Measurements from ENCODE around the gene HLA-DOA.
A peak's percentile ranks its signal among the peaks of the same experiment; 100 is the strongest.

The HLA-DOA gene

DNA sequence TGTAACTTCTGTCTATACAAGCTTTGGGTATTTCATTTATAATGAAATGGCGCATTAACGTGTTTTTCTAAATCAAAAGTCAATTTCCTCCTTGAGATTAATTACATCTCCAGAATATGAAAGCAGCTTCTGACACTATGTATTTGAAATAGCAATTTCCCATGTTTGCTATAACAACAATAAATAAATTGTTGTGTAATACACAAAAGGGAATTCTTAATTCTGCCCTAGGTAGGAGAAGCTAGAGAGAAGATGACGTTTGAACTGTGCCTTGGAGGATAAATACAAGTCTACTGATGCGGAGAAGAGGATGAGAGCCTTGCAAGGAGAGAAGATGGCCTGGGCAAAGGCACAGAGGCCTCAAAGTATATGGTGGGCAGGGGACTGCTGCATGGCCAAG lies 7.6 kb upstream of the HLA-DOA start:
- no peak for DNase-seq (ENCODE audit: low read depth)

DNA sequence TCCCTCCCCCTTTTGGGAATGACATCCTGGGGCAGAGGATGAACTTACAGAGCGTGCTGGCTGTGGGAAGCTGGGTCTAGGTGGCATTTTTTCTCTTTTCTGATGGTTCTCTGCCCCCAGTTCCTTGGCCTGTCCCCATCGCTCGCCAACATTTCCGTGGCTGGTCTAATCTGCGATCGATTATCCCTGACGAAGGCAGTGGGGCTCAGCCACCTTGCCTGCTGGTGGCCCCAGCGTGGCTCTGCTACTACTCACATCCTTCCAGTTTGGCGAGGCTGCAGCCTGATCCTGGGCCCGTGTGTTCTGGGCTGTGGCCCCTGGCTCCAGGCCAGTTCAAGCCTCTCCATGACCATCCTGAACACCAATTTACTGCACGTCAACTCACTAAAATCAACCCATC lies 6.4 kb upstream of the HLA-DOA start:
- no peak for DNase-seq (ENCODE audit: low read depth)

DNA sequence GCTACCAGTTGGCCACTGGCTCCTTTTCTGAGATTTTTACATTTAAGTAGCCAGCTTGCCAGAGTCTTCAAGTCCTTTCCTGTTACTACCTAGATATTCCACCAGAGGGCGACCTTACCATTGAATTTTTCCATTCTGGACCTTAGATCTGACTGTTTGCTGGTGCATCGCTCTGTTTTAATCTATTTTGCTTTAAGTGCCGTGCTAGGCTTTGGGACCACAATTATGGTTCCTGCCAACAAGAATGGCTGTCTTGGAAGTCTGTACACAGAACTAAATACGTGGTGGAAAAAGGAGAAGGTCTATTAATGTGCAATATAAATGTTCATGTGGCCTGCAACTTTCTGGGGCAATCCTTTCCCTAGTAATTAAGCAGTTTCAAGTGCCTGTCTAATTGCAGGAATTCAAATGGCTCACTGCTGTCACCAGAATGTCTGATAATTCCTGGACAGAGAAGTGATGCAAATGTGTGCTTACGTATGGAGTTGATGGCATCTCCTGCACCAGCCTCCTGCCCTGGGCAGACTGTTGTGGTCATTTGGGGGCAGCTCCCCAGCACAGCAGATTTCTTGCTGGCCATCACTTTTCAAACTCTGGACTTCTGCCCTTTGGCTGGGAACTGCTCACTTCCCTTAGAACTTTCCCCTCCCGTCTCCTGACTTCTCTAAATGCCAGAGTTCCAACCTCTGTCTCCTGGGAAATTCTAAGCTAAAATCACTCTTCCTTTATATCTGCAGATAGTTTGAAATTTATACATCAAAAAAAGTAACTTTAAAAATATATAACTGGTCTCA lies 5.6 kb upstream of the HLA-DOA start:
- peak; percentile 79 for DNase-seq (ENCODE audit: low read depth)

DNA sequence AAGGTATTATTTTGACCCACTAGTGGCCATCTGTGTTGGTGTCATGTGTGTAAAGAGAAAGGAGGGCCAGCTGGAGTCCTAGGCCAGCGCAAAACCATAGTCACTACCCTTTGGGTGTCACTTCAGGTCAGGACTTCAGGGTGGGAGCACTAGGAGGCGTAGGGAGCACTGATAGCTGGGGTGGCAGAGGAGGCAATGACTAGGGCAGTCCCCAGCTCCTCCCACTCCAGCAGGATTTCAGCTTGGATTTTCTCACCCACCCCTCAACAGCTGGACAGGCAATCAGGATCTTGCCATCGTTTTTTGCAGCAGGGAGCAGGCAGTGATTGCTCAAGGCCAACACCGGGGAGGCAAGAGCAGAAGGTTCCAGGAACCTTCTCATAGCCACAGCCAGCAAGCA lies 4.2 kb upstream of the HLA-DOA start:
- DNase-seq (ENCODE audit: low read depth) = no peak

DNA sequence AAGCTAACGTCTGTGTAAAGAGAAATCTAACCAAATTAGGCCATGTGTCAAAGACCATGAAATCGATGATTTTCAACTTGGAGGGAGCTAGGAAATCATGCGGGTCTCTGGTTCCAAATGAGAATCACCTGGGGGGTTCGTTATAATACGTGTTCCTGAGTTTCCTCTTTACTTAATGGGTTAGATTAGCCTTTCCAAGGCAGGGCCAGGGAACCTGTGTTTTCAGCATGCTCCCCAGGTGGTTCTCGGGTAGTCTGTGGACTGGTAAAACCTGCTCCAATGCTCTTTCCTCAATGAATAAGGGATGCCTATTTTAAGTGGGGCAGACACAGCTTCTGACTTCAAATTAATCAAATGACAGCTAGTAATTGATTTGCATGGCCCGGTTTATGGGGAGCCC lies 965 bp upstream of the HLA-DOA start:
- no peak for DNase-seq (ENCODE audit: low read depth)

DNA sequence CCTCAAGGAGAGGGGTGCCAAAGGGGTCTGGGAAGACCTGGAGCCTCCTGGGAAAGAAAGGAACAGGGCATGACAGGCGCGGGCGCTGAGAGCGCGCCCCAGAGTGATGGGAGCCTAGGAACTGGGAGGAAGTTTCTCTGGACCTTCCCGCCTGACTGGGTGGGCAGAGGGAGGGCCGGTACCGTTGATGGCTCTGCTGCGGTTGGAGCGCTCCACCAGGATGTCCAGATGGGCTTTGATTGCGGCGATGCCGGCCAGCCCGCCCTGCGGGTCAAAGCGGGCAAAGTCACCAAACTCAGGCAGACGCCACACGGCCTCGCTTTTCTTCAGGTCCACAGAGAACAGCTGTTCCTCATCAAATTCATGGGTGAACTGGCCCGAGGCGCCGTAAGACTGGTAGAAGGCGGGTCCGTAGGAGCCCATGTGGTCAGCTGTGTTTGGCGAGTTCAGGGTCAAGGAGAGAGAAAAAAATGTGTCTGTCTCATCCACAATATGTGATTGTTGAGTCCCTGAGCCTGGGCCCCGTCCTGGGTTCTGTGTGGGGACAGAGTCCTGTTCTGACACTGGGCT lies 1.5 kb downstream of the HLA-DOA start:
- no peak for DNase-seq (ENCODE audit: low read depth)

DNA sequence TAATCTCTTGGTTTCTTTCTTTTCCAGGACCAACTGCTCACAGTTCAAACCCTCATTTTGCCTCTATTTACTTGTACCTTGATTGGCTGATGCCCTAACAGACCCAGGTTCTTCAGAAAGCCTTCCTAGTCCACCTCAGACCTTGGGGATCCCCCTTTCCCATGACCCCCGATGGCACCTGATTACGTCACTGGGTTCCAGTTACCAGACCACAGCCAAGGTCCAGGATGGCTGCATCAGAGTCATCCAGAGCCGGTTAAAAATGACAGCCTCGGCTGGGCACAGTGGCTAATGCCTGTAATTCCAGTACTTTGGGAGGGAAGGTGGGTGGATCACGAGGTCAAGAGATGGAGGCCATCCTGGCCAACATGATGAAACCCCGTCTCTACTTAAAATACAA lies 4.5 kb downstream of the HLA-DOA start:
- DNase-seq (ENCODE audit: low read depth) = no peak

DNA sequence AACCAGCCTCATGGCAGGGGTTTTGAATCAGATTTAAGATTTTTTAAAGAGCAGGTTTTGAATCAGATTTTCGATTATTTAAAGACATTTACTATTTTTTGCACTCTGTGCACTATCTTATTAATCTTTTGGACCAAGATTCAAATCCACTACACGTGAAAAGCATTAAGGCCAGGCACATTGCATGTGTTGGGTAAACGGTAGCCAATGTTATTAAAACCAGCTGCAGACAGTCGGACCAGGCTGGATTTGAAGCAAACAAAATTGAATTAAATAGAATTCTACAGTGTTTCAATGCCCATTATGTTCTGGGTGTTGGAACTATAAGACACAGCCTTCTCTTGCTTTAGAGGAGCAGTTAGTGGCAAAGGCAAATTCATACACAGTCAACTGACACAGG lies 7.7 kb downstream of the HLA-DOA start:
- DNase-seq (ENCODE audit: low read depth) = no peak

DNA sequence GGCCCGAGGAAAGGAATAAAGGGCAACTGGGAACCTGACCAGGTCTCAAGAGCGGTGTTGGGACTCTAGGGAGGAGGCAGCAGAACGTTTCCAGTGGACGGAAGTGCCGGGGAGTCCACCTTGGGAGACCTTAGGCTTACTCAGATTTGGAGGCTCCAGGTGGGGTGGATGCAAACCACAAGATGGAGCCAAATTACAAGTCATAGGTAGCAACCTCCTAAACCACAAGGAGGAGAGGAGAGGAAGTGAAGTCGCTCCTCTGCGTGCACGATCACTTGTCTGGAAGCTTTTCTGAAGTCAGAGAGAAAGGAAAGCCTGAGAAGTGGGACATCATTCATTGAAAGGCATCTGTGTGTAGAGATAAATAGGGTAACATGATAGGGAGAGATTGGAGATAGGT lies 9.3 kb downstream of the HLA-DOA start:
- peak; percentile 32 for DNase-seq (ENCODE audit: low read depth)

DNA sequence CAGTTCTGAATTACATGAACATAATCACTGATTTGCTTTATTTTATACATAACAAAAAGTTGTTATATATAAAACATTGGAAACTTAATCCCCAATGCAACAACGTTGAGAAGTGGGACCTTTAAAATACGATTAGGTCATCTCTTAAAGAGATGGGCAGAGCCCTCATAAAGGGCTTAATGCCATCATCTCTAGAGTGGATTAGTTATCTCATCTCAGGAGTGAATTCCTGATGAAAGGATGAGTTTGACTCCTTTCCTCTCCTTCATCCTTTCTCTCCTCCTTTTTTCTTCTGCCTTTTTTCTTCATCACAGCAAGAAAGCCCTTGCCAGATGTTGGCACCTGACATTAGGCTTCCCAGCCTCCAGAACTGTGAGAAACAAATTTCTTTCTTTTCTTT lies 13.9 kb downstream of the HLA-DOA start:
- DNase-seq (ENCODE audit: low read depth) = no peak

DNA sequence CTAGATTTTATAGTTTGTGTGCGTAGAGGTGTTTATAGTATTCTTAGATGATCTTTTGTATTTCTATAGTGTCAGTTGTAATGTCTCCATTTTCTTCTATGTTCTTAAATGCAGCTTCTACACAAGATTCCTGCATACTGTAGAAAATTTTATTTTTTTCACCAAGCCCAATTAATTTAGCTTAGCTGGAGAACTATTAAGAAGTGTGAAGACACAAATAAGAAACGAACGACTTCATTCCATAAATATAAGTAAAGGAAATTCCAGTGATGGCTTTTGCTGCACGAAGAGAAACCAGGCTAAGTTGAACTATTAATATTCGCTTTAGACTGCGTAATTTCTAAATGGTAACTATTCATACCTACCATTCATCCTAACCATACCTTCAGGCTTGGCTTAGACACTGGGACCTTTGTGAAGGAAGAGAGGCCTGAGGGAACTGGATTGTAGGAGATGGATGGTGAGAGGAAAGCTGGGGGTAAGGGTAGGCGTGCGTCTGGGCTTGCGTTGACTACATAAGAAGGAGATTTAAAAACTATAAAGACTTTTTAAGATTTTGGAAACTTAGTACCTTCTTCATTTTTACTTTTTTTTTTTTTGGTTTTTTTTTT lies 15.9 kb downstream of the HLA-DOA start:
- DNase-seq (ENCODE audit: low read depth) = no peak

DNA sequence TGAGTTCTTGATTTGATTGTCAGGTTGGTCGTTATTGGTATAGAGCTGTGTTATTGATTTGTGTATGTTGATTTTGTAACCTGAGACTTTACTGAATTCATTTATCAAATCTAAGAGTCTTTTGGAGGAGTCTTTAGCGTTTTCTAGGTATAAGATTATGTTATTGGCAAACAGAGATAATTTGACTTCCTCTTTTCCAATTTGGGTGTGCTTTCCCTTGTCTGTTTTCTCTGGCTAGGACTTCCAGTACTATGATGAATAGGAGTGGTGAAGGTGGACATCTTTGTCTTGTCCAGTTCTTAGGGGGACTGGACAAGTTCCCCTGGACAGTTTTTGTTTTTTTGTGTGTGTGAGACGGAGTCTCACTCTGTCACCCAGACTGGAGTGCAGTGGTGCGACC lies 17.4 kb downstream of the HLA-DOA start:
- no peak for DNase-seq (ENCODE audit: low read depth)

DNA sequence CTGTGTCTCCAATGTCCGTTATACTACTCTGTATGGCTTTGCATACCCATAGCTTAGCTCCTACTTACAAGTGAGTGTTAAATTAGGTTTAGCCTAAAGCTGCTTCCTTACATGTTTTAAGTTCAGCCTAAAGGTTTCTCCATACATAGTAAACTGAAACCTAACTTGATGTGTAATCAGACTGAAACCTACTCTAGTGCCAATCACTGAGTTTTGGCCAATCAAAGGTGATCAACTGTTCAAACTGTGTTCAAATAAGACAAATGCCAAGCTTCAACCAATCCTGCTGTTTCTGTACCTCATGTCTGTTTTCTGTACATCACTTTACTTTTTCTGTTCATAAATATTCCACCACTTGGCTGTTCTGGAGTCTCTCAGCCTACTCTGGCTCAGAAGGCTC lies 20.0 kb downstream of the HLA-DOA start:
- no peak for DNase-seq (ENCODE audit: low read depth)

DNA sequence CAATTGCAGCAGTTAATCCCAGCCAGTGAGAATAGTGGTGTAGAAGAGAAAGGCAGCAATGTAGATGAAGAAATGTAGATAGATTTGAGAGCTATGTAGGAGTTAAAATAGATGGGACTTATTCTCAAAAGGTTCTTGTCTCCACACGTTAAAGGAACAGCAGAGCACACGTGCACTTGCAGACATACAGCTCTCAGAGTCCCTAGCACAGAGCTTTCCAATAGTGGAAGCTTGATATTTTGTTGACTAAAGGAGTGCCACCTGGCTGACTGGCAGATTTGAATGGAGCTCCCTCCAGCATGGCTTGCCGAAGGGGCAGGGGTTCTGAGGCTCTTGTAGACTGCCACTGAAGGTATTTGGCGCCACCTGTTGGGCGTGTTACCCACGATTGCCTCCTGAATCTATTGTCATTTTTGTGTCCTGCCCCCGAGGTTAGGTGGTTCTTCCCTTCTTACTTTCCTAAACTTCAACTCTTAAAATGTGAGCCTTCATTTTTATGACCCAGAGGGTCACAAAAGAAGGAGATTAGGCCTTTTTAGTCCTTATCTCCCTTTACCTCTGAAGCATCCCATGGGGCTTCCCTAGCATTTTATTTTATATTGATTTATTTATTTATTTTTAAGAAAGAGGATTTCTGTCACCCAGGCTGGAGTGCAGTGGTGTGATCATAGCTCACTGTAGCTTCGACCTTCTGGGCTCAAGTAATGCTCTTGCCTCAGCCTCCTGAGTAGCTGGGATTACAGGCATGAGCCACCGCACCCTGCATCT lies 24.6 kb downstream of the HLA-DOA start:
- DNase-seq (ENCODE audit: low read depth) = peak; percentile 87

DNA sequence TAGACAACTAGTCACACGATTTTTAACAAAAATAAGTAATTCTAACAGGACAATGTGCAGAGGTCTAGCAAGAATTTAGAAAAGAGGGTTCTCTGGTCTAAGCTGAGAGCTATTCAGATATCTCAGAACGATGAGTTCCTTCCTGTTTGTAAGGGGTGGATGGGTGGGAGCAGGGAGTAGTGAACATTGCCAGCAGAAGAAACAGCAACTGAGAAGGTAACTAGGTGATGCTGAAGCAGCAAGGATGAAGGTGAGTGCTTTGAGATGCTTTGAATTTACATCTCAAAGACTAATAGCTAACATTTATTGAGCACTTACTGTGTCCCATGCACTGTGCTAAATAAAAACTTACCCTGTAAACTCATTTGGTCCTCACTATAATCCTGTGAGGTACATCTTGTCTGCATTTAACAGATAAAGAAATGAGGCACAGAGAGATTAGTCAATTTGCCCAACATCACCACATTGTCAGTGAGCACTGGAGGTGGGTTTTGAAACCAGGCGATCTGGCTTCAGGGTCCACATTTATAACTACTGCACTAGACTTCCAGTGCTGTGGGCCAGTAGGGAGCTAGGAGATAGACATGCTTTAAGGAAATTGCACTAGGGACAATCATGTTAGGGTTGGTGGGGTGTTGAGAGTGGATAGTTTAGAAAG lies 25.3 kb downstream of the HLA-DOA start:
- DNase-seq (ENCODE audit: low read depth) = no peak

DNA sequence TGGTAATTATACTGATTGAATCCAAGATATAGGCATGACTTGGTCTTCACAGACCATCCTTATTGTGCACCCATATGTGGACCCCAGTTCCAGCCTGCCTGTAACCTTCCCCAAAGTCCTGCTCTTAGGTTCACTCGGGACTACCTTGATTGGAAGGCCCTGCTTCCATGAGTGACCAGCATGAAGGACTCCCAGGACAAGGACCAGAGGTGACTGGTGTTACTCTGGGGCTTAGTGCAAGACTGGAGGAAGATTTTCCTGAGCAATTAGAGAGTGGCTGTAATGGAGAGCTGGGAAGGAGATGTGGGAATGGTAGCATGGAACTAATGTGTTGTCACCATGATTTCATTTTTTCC lies 25.9 kb downstream of the HLA-DOA start:
- no peak for DNase-seq (ENCODE audit: low read depth)

DNA sequence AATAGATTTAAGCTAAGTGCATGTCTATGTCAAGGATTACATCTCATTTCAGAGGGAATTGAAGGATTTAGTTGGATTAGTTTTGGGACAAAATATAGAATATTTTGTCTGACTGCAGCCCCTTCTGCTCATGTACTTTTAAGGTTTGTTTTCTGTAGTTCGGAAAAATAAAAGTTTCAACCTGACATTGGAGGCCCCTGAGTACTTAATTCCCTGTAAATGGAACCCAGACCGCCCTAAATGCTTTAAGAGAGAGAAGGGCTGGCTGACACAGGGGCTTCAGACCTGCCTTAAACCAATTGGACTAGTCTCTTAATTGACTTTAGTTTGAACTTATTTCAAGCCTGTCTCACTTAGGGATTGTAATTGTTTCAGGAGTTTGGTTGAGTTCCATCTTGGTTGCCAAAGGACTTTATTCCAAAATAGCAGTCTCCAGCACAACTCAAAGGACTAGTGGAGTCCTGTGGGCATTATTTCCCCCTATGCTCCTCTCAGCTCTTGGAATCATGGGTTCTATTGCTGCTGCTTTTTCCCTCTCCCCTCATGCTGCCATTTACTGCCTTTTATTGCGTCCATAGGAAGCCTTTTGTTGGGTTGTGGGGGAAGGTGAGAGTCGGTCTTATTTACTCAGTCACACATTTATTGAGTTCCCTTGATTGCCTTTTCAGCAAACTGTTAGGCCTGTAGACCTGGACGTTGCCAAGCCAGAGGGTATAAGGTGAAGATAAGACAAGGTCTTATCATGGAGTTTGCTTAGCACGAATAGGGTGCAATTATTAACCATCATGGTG lies 26.5 kb downstream of the HLA-DOA start:
- DNase-seq (ENCODE audit: low read depth) = no peak

DNA sequence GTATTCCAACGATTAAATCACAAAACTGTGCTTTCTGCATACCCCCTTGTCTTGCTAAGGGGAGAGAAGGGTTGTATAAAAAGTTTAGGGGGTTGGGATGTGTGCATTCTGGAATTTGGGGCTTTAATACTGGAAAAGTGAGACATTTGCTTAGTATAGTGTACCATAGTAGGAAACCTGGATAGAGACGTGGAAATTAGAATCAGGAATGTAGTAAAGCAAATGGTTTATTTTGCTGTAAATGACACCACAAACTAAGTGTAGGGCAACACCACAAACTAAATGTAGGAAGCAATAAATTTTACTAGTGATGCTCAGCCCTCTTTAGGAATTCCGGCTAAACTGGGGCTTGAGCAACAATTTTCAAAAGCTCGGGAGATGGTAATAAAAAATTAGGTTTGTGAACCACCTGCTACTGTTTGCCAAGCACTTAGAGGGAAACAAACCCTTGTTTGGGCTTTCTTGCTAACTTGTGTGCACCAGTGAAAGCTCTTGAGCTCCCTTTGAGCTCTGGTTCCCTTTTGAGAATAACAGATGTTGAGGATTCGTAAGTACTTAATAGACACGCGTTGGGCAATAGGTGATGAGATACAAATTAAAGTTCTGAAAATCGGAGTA lies 27.2 kb downstream of the HLA-DOA start:
- DNase-seq (ENCODE audit: low read depth) = peak; percentile 36

DNA sequence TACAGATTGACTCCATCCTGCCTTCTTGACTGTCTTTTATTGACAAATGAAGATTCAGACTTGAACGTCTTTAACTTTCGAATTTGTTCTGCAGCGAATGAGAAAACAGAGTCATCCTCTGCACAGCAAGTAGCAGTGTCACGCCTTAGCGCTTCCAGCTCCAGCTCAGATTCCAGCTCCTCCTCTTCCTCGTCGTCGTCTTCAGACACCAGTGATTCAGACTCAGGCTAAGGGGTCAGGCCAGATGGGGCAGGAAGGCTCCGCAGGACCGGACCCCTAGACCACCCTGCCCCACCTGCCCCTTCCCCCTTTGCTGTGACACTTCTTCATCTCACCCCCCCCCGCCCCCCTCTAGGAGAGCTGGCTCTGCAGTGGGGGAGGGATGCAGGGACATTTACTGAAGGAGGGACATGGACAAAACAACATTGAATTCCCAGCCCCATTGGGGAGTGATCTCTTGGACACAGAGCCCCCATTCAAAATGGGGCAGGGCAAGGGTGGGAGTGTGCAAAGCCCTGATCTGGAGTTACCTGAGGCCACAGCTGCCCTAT lies 28.8 kb downstream of the HLA-DOA start:
- no peak for DNase-seq (ENCODE audit: low read depth)

DNA sequence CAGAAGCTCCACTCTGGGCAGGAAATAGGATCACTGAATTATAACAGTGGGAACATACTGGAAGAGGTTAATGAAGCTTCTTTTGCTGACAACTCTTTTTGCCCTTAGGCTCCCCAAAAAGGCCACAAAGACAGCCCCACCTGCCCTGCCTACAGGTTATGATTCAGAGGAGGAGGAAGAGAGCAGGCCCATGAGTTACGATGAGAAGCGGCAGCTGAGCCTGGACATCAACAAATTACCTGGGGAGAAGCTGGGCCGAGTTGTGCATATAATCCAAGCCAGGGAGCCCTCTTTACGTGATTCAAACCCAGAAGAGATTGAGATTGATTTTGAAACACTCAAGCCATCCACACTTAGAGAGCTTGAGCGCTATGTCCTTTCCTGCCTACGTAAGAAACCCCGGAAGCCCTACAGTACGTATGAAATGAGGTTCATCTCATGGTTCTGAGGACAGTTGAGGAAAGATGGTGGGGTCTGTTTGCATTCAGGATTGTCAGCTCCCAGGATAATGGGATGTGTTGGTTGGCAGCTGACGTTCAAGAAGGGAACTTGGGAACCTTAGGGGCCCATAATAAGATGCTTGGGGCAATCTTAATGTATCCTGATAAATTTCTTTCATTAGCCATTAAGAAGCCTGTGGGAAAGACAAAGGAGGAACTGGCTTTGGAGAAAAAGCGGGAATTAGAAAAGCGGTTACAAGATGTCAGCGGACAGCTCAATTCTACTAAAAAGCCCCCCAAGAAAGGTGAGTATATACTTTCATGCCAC lies 29.5 kb downstream of the HLA-DOA start:
- no peak for DNase-seq (ENCODE audit: low read depth)
